Vagina (tissue), 2 donors: Measurements from ENCODE around the gene CLDN16.

ENCODE experiments used
- POLR2A ChIP-seq, 2 donors: fragments of 450-650 bp; IDR thresholded peaks; one replicate each; pipeline ENCODE4 v1.6.1; 2017; ENCODE audit warnings: antibody characterized with exemption in 2 of 2, mild to moderate bottlenecking in 2 of 2, moderate library complexity in 2 of 2
- POLR2AphosphoS5 ChIP-seq, 2 donors: sonication (generic); formaldehyde crosslinking; IDR thresholded peaks; one replicate each; pipeline ENCODE4 v1.9.0; 2017; ENCODE audit warnings: antibody characterized with exemption in 2 of 2, mild to moderate bottlenecking in 2 of 2, low read depth in 1 of 2; ENCODE audit not compliant: insufficient read depth in 1 of 2
- TF ChIP-seq, protein P1 (sequence below), 3 experiments: fragments of 450-650 bp in 2 of 3; fragments of 200-600 bp in 1 of 3; sonication (generic) in 1 of 3; IDR thresholded peaks; one replicate each; pipeline ENCODE4 v1.5.1; 2017 to 2019; ENCODE audit warnings: antibody characterized with exemption in 3 of 3, mild to moderate bottlenecking in 2 of 3, moderate library complexity in 2 of 3

DNA sequence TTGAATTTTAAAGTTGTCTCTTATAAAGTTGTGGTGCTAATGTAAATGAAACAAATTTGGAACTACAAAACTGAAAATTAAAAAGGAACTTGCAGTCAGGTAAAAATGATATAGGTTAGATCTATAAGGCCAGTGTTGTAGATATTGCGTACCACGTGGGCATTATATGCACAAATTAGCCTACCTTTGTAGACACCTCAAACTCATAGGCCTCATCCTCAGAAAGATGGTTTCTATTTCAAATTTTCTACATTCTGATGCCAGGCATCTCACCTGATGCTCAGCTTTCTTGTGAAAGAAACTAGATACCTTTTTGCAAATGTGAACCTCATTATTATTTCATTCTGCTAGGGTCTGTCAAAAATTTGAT lies 36.1 kb downstream of the CLDN16 start:
- TF ChIP-seq, protein P1, sequence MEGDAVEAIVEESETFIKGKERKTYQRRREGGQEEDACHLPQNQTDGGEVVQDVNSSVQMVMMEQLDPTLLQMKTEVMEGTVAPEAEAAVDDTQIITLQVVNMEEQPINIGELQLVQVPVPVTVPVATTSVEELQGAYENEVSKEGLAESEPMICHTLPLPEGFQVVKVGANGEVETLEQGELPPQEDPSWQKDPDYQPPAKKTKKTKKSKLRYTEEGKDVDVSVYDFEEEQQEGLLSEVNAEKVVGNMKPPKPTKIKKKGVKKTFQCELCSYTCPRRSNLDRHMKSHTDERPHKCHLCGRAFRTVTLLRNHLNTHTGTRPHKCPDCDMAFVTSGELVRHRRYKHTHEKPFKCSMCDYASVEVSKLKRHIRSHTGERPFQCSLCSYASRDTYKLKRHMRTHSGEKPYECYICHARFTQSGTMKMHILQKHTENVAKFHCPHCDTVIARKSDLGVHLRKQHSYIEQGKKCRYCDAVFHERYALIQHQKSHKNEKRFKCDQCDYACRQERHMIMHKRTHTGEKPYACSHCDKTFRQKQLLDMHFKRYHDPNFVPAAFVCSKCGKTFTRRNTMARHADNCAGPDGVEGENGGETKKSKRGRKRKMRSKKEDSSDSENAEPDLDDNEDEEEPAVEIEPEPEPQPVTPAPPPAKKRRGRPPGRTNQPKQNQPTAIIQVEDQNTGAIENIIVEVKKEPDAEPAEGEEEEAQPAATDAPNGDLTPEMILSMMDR (IDR thresholded peaks at IDR 0.05) = no peak
- TF ChIP-seq POLR2A (IDR thresholded peaks at IDR 0.05) (no peak), POLR2AphosphoS5 (IDR thresholded peaks at IDR 0.05; ENCODE audit: insufficient read depth in 1 of 2, low read depth in 1 of 2) (no peak)
